Lower leg skin (tissue), 3 donors: ENCODE measurements around the gene UBAP2.

Experiments
- CTCF ChIP-seq, 3 donors: fragments of 450-650 bp; IDR thresholded peaks; one replicate each; pipeline ENCODE4 v1.5.1; 2016; ENCODE audit warnings: antibody characterized with exemption in 3 of 3, mild to moderate bottlenecking in 3 of 3, moderate library complexity in 2 of 3
- POLR2A ChIP-seq, 2 donors: fragments of 450-650 bp; IDR thresholded peaks; one replicate each; pipeline ENCODE4 v1.6.1; 2016 to 2017; ENCODE audit warnings: antibody characterized with exemption in 2 of 2, mild to moderate bottlenecking in 1 of 2, moderate library complexity in 1 of 2

DNA sequence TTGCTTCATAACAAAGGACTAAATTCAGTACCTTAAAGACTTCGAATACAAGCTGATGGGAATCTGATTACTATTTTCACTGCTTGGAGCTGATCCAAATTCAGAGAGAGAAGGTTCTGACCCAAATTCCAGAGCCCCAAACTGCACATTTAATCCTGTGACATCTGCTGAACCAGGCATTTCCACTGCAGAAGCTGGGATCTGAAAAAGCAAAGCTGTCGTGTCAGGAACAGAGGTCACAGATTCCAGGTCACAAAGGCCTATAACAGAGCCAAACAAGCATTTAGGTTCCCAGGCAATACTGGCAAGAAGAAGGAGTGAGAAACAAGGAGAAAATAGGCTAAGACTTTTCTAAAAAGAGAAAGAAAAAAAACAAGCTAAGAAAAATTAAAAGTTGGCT is 105.3 kb downstream of the UBAP2 start:
- no peak for TF ChIP-seq CTCF (IDR thresholded peaks at IDR 0.05)
- TF ChIP-seq POLR2A (IDR thresholded peaks at IDR 0.05), result no peak
